ENCODE data around the gene EIF2S1.
"Not testable (repeated sequence)": the region's sequence is repeated elsewhere in the genome, so short reads cannot be mapped to it uniquely, and the experiment has no call there.

EIF2S1 gene

DNA sequence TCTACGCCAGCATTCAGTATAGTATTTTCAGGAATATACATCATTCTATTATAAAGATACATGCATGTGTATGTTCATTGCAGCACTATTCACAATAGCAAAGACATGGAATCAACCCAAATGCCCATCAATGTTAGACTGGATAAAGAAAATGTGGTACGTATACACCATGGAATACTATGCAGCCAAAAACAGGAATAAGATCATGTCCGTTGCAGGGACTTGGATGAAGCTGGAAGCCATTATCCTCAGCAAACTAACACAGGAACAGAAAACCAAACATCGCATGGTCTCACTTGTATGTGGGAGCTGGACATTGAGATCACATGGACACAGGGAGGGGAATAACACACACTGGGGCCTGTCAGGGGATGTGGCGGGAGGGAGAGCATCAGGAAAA, 55.5 kb downstream of the EIF2S1 start:
- peaks cover 14% of the 10 kb centered on the region for H3K27me3 Mint-ChIP-seq
- DNase-seq, H3K27ac Mint-ChIP-seq, H3K9me3 Mint-ChIP-seq, ATAC-seq, H3K4me3 Mint-ChIP-seq: not testable (repeated sequence)
- peaks cover 30% of the 10 kb centered on the region for H3K4me1 Mint-ChIP-seq

DNA sequence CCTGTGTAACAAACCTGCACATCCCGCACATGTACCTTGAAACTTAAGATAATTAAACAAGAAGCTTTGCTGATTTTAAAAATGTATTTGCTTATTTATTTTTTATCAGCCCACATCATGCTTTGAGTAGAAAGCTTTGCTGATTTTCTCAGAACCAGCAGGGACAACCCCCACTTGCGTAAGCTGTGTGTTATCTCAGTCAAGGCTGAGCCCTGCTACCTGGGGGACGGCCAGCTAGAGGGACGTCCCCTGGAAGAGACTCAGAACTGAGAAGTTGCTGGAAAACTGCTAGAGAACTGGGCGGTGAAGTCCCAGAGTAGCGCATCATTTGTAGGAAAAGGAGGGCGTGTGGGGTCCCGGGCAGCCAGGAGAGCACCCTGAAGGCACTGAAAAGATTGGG, 56.0 kb downstream of the EIF2S1 start:
- DNase-seq, result no peak
- Mint-ChIP-seq H3K27me3 (peaks cover 14% of the 10 kb centered on the region), H3K4me1 (peaks cover 27% of the 10 kb centered on the region), H3K9me3 (no peaks in the 10 kb centered on the region), H3K4me3 (no peak overlapping the region), H3K27ac (no peak overlapping the region)
- no peak for ATAC-seq

DNA sequence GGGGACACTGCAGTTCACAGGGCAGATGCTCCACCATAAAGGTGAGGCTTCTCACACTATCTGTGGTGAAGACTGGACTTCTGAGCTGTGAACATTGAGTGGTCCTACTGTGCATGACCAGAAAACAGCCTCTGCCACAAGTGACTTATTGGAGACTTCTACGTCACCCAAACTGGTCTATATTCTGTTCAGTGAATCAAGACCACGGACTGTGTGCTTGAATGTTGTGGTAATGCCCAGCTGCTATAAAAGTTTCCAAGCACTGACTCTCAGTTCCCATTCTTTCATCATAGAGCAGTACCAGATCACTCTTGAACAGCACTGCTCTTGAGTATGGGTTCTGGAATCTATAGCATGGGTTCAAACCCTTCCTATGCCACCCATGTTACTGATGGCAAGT, 56.7 kb downstream of the EIF2S1 start:
- peaks cover 8% of the 10 kb centered on the region for H3K27me3 Mint-ChIP-seq
- H3K27ac Mint-ChIP-seq, result no peak overlapping the region
- H3K9me3 Mint-ChIP-seq, result no peaks in the 10 kb centered on the region
- DNase-seq (no peak), ATAC-seq (no peak)
- no peak overlapping the region for H3K4me3 Mint-ChIP-seq
- peaks cover 20% of the 10 kb centered on the region for H3K4me1 Mint-ChIP-seq

DNA sequence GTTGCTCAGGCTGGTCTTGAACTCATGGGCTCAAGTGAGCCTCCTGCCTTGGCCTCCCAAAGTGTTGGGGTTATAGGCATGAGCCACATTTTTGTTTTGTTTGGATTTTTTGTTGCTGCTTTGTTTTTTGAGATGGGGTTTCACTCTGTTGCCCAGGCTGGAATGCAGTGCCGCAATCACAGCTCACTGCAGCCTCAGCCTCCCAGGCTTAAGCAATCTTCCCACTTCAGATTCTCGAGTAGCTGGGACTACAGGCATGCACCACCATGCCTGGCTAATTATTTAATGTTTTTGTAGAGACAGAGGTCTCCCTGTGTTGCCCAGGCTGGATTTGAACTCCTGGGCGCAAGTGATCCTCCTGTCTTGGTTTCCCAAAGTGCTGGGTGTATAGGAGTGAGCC, 57.5 kb downstream of the EIF2S1 start:
- Mint-ChIP-seq H3K9me3 (no peaks in the 10 kb centered on the region), H3K4me3 (no peak overlapping the region), H3K4me1 (peaks cover 12% of the 10 kb centered on the region), H3K27me3 (no peaks in the 10 kb centered on the region), H3K27ac (no peak overlapping the region)
- DNase-seq, result no peak
- no peak for ATAC-seq

DNA sequence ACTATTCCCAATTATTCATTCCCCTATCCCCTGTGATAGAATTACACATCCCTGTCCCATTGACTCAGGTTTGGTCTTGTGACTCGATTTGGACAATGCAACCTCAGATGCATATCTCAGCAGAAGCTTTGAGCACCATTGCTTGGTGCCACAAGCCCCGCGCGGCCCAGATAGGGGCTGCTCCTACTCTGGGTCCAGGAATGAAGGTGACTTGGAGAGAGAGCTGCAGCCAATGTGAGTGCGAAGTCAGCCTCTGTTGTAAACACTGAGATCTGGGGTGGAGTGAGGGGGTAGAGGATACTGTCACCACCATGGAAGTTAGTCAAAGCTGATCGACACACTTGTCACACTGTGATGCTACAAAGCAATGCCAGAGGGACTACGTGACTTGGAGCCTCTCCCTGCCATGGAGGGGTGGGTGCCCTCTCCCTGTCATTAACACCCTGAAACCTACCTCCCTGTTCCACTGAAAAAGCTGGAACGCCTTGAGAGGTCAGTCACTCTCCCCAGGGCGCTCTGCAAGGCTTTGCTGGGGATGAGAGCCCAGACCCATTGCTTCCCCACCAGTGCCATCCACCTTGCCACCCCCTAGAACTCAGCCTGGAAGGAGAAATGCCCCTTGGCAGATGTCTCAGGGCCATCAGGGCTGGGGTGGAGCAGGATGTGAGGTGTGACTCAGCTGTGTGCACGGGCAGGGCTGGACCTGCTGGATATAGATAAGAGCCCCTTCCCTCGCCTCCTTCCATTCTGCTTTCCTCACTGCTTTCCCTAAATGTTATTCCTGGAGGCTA, 58.5 kb downstream of the EIF2S1 start:
- no peak for DNase-seq

DNA sequence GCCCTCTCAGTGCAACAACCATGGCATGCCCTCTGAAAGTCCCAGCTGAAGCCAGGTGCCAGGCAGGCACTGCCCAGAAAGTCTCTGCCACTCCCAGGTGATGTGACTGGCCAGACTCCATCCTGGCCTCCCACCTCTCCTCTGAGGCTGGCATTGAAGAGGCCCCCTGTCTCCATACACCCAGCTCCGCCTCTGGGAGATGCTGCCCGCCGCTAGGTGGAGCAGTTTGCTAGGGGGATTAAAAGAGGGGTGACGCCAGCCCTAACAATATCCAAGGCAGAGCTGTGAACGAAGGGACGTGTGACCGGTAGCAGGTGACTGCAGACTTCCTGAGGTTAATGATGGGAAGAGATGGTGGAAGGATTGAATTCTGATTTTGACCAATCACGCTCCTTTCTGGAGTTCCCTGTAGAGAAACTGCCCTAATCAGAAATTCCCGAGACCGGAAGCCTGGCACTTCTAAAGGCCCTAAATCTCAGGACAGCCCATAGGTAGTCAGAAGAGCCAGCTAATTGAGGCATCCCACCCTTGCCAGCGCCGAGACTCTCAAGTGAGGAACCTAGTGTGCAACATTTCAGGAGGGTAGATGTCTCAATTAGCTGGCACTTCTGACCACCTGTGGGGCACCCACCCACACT, 60.1 kb downstream of the EIF2S1 start:
- ATAC-seq (peak; percentile 62), DNase-seq (peak; percentile 17 to 38)
- Mint-ChIP-seq H3K27me3 (peaks cover 11% of the 10 kb centered on the region), H3K4me3 (no peak overlapping the region), H3K27ac (no peak overlapping the region), H3K9me3 (no peaks in the 10 kb centered on the region), H3K4me1 (no peaks in the 10 kb centered on the region)

More for the DNA sequence above, 58.5 kb downstream of the EIF2S1 start:
- H3K4me3 Mint-ChIP-seq, result no peak overlapping the region
- no peaks in the 10 kb centered on the region for H3K9me3 Mint-ChIP-seq
- no peaks in the 10 kb centered on the region for H3K27me3 Mint-ChIP-seq
- no peak for ATAC-seq
- no peak overlapping the region for H3K27ac Mint-ChIP-seq
- peaks cover 10% of the 10 kb centered on the region for H3K4me1 Mint-ChIP-seq

DNA sequence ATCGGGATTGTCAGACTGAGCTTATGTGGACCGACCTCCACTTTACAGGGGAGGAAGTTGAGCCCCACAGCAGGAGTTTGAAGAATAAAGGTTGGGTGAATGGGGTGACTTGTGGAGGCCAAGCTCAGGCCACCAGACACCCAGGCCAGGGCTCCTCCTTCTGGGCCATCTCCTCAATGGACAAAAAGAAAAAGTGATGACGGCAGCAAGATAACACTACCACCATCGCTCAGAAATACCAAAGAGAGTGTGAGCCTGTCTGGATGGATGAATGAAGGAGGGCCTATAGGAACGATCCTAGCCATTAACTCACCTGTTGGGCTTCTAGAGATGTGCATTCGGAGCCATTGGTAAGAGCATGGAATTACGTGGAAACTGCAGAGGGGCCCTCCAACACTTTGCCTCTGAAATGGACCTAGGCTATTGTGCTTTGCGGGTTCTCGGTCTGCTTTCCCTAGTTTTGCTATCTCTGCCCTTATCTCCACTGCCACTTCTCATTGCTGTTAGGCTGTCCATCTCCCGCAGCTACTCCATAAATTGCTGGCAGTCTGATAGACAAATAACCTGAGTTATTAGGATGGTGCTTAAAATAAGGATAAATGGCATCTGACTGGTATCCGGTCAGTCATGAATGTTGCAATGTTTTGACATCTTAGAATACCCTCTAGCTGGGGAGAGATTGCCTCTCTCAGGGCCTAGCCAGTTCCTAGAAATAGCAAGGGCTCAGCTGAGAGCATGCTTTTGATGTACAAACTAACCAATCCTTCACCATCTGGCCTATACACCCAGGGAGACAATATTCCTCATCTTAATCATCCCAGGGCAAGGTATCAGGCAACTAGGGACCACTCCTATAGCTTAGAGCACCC, 61.5 kb downstream of the EIF2S1 start:
- peak overlapping the region in 1 of 2 donors; percentile 27 for H3K27ac Mint-ChIP-seq
- peaks cover 24% of the 10 kb centered on the region for H3K27me3 Mint-ChIP-seq
- no peak for DNase-seq
- H3K9me3 Mint-ChIP-seq, result no peaks in the 10 kb centered on the region
- ATAC-seq, result no peak
- no peaks in the 10 kb centered on the region for H3K4me1 Mint-ChIP-seq
- H3K4me3 Mint-ChIP-seq, result no peak overlapping the region

DNA sequence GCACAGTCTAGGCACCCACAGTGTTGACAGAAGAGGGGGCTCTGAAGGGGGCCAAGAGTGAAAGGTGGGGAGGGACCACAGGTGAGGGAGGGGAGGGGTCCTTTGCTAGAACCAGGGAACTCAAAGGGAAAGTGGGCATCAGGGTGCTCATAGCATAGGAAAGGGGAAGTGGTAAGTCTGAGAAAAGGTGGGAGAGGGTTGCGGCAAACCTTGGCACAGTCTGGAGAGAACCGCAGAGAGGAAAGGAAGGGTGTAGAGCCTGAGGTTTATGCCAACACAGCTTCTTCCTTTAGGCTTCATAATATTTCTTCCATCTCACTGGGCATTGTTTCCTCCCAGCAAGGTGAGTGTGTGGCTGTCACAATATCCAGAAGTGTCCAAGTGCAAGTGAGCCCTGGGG, 63.3 kb downstream of the EIF2S1 start:
- DNase-seq (no peak), ATAC-seq (no peak)
- H3K27ac Mint-ChIP-seq, result no peak overlapping the region
- no peak overlapping the region for H3K4me3 Mint-ChIP-seq
- H3K27me3 Mint-ChIP-seq, result peaks cover 37% of the 10 kb centered on the region
- H3K4me1 Mint-ChIP-seq, result no peaks in the 10 kb centered on the region
- no peaks in the 10 kb centered on the region for H3K9me3 Mint-ChIP-seq

DNA sequence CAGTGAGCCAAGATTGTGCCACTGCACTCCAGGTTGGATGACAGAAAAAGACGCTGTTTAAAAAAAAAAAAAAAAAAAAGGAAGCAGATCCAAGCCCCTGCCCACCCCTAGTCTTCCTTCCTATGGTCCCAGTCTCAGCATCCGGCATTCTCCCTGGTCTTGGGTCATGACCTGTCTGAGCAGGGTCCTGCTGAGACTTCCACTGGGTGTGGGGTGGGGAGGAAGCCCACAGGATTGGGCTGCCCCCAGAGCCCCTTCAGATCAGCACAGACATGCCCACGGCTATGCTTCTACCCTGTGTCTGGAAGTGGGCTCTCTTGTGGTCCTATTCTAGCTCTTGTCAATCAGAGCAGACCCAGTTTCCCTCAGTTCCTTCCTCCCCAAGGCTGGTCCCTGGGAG, 64.4 kb downstream of the EIF2S1 start:
- Mint-ChIP-seq H3K4me3 (no peak overlapping the region), H3K27ac (no peak overlapping the region), H3K9me3 (no peaks in the 10 kb centered on the region), H3K27me3 (peaks cover 40% of the 10 kb centered on the region), H3K4me1 (no peaks in the 10 kb centered on the region)
- DNase-seq (no peak), ATAC-seq (no peak)

DNA sequence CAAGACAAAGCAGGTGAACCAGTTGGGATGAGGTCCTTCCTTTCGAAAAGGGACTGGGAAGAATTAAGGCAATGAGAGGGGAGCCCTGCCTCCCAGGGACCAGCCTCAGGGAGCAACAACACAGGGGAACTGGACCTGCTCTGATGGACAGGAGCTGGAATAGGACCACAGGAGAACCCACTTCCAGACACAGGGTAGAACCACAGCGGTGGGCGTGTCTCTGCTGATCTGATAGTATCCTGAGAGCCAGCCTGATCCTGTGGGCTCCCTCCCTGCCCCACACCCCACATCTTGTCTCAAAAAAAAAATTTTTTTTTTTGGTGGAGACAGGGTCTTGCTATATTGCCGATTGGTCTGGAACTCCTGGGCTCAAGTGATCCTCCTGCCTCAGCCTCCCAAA, 65.5 kb downstream of the EIF2S1 start:
- Mint-ChIP-seq H3K4me1 (no peaks in the 10 kb centered on the region), H3K27ac (no peak overlapping the region), H3K27me3 (peaks cover 40% of the 10 kb centered on the region), H3K9me3 (no peaks in the 10 kb centered on the region), H3K4me3 (no peak overlapping the region)
- ATAC-seq, result no peak
- no peak for DNase-seq

DNA sequence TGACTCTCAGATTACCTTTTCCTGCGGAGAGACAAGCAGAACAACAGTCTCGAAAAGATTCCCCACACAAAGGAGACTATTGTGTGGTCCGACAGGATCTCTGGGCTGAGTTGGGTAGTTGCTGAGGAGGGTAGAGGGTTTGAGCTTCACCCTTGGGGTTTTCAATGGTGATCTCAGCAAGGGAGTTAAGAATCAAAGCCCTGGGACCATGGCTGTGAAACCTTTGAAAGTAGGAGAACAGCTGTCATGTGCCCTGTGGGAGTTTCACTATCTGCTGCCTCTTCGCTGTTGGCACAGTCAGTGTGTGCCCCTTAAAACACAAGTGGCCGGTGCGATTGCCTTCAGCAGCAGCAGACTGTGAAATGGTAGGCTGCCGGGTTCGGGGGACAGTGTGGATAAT, 66.0 kb downstream of the EIF2S1 start:
- H3K27ac Mint-ChIP-seq, result no peak overlapping the region
- H3K4me3 Mint-ChIP-seq, result no peak overlapping the region
- DNase-seq, result no peak
- no peak for ATAC-seq
- peaks cover 40% of the 10 kb centered on the region for H3K27me3 Mint-ChIP-seq
- no peaks in the 10 kb centered on the region for H3K9me3 Mint-ChIP-seq
- H3K4me1 Mint-ChIP-seq, result no peaks in the 10 kb centered on the region

DNA sequence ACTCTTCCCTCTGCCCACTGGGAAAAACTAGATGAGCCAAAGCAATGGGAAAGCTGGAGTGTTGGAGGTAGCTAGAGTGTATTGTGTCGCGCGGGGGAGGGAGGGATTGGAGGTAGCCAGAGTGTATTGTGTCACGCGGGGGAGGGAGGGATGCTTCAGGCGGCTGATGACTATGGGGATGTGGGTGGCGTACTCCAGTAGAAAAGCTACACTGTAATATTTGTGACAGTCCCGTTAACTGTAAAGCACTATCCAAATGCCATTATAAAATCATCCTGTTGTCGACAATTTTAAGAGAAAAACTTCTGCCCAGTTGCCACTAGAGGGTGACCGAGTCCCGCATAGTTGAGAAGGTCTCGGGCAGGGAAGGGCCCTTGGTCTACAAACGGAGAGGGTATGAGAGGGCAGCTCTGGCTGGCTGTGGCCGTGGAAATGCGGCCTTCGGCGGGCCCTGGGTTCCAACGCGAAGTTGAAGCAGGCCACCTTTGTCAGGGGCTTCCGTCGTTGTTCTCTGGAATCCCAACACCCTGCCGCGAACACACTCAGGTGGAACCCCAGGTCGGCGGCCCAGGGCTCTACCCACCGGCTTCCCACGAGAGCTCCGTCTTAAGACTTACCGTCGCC, 67.0 kb downstream of the EIF2S1 start:
- DNase-seq (peak; percentile 67 to 74), ATAC-seq (peak; percentile 90)
- no peaks in the 10 kb centered on the region for H3K4me1 Mint-ChIP-seq
- no peaks in the 10 kb centered on the region for H3K9me3 Mint-ChIP-seq
- H3K4me3 Mint-ChIP-seq, result no peak overlapping the region
- no peak overlapping the region for H3K27ac Mint-ChIP-seq
- peaks cover 40% of the 10 kb centered on the region for H3K27me3 Mint-ChIP-seq

DNA sequence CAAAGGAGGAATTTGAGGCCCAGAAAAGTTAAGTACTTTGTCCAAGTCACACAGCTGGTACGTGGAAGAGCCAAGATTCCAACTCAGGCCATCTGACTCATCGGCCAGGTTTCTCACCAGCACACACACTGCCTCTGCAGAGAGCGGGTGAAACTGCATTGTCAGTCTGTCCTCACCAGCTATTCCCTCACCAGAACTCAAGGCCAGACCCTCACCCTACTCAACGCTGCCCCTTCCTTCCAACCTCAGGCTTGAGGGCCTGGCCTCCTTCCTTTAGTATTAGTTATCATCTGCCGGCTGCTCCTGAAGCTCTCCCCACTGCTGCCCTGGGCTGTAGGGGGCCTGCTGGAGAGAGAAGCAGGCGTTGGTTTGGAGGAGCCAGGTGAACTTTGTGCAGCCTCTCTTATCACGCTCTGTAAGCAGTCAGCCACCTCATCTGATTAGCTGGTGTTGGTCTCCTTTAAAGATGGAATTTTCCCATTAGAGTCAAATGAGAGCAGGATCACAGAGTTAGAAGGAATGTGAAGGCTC, 68.4 kb downstream of the EIF2S1 start:
- no peak for ATAC-seq
- H3K9me3 Mint-ChIP-seq, result no peaks in the 10 kb centered on the region
- H3K27me3 Mint-ChIP-seq, result peaks cover 40% of the 10 kb centered on the region
- no peak for DNase-seq
- no peaks in the 10 kb centered on the region for H3K4me1 Mint-ChIP-seq
- H3K27ac Mint-ChIP-seq, result no peak overlapping the region
- H3K4me3 Mint-ChIP-seq, result no peak overlapping the region

DNA sequence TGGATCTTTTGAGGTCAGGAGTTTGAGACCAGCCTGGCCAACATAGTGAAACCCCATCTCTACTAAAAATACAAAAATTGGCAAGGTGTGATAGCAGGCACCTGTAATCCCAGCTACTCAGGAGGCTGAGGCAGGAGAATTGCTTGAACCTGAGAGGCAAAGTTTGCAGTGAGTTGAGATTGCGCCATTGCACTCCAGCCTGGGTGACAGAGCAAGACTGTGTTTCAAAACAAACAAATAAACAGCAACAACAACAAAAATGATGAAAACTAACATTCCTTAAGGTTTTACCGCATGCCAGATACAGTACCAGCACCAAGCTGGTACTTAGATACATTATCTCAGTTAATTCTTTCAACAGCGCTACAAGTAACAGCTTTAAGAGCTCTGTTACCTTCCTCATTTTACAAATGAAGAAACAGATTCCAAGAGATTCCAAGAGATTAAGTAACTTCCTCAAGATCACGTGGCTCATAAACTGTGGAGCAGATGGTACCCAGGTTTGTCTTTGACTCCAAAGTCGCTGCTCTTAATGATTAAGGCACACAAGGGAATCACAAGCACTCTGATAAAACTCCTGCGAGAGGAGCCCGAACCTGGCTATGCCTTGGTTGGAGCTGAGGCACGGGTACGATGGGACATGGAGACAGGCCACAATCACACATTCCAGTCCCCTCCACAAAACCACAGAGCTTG, 69.5 kb downstream of the EIF2S1 start:
- ATAC-seq (no peak), DNase-seq (no peak)
- Mint-ChIP-seq H3K27ac (peak overlapping the region in 1 of 2 donors; percentile 31), H3K4me3 (no peak overlapping the region), H3K4me1 (no peaks in the 10 kb centered on the region), H3K9me3 (no peaks in the 10 kb centered on the region), H3K27me3 (peaks cover 35% of the 10 kb centered on the region)

DNA sequence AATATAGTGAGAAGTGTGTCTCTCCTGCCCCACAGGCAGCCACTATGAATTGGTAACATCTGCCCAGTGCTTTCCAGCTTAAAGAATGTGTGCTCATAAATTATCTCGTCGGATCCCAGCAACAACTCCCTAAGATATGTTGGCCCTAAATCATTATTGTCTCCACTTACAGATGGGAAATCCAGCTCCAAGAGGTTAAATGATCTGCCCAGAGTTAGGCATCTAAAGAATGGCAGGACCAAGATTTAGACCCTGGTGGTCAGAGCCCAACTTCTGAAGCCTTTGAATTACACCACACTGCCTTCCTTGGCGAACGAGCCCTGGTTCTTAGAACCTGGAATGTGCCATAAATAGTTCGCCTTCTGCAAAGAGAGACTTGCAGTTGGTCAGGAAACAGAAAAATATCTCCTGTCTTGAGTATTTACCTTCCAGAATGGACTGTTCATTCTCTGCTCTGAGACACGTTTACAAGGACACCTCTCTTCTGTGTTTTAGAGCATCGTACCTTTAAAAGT, 72.0 kb downstream of the EIF2S1 start:
- no peaks in the 10 kb centered on the region for H3K4me1 Mint-ChIP-seq
- ATAC-seq (no peak), DNase-seq (no peak)
- H3K9me3 Mint-ChIP-seq, result no peaks in the 10 kb centered on the region
- H3K4me3 Mint-ChIP-seq, result no peak overlapping the region
- no peak overlapping the region for H3K27ac Mint-ChIP-seq
- H3K27me3 Mint-ChIP-seq, result peaks cover 11% of the 10 kb centered on the region

Data from stimulated activated naive CD8-positive, alpha-beta T cell treated with anti-CD3 and anti-CD28 coated beads, Interleukin-15, amount 100 ng/mL, for 72 hours (primary cell).